ENCODE results near the gene HDGF. TPM values are rescaled to one million over a fixed set of nuclear protein-coding genes. Genes with fewer than 3 reads are reported as not detected.
A peak's percentile ranks its signal among the peaks of the same experiment; 100 is the strongest.
"Not testable (repeated sequence)": the region's sequence is repeated elsewhere in the genome, so short reads cannot be mapped to it uniquely, and the experiment has no call there.

Gene HDGF
- total RNA-seq, 1 experiment from 2014 or later, result 264 TPM

- peak; percentile 100 for DNase-seq (ENCODE audit: low read depth)
Observed at GRCh38 chr1:156767101-156767878, 15.8 kb upstream of the HDGF start, which contains the start of gene PRCC. Gene PRCC, plus strand, starts transcription at chr1:156767535. Its CDS starts 237 bp downstream, at chr1:156767772.

GRCh38 chr1:156766298-156767100, 15.0 kb upstream of the HDGF start:
- no peak for DNase-seq (ENCODE audit: low read depth)

GRCh38 chr1:156765666-156766065, 14.2 kb upstream of the HDGF start:
- no peak for DNase-seq (ENCODE audit: low read depth)

- DNase-seq (ENCODE audit: low read depth), result not testable (repeated sequence)
Observed at GRCh38 chr1:156765136-156765535, 13.7 kb upstream of the HDGF start.

GRCh38 chr1:156760796-156761104, 9.3 kb upstream of the HDGF start:
- DNase-seq (ENCODE audit: low read depth), result no peak

GRCh38 chr1:156760092-156760795, 8.8 kb upstream of the HDGF start:
- no peak for DNase-seq (ENCODE audit: low read depth)

GRCh38 chr1:156757572-156758253, 6.2 kb upstream of the HDGF start:
- DNase-seq (ENCODE audit: low read depth), result not testable (repeated sequence)

- DNase-seq (ENCODE audit: low read depth), result no peak
Observed at GRCh38 chr1:156756355-156756754, 4.9 kb upstream of the HDGF start.

GRCh38 chr1:156755527-156755950, 4.1 kb upstream of the HDGF start:
- no peak for DNase-seq (ENCODE audit: low read depth)

- DNase-seq (ENCODE audit: low read depth), result no peak
Observed at GRCh38 chr1:156754219-156754618, 2.7 kb upstream of the HDGF start.

- DNase-seq (ENCODE audit: low read depth), result peak; percentile 28
Observed at GRCh38 chr1:156752843-156753482, 1.5 kb upstream of the HDGF start.

GRCh38 chr1:156751757-156752481, 444 bp upstream of the HDGF start:
- peak; percentile 95 for DNase-seq (ENCODE audit: low read depth)

GRCh38 chr1:156750711-156751450, 594 bp downstream of the HDGF start:
- peak; percentile 44 for DNase-seq (ENCODE audit: low read depth)

- DNase-seq (ENCODE audit: low read depth), result peak; percentile 53
Observed at GRCh38 chr1:156750191-156750672, 1.2 kb downstream of the HDGF start.

GRCh38 chr1:156749419-156750118, 1.9 kb downstream of the HDGF start:
- DNase-seq (ENCODE audit: low read depth), result no peak

- DNase-seq (ENCODE audit: low read depth), result peak; percentile 71
Observed at GRCh38 chr1:156748670-156749418, 2.6 kb downstream of the HDGF start.

- DNase-seq (ENCODE audit: low read depth), result no peak
Observed at GRCh38 chr1:156747742-156748669, 3.5 kb downstream of the HDGF start.

Data from M059J (cell line).